Measurements from ENCODE around the gene KCNN1. TPM values are rescaled to one million over a fixed set of nuclear protein-coding genes. Genes with fewer than 3 reads are reported as not detected.

Gene KCNN1
- total and polyA plus RNA-seq, 9 of the 15 experiments (the other 6 are each of a cell fraction or from before 2014, with no cell fraction given): 0.01 to 6.2 (median 0.72) TPM

- TF ChIP-seq, protein P1, sequence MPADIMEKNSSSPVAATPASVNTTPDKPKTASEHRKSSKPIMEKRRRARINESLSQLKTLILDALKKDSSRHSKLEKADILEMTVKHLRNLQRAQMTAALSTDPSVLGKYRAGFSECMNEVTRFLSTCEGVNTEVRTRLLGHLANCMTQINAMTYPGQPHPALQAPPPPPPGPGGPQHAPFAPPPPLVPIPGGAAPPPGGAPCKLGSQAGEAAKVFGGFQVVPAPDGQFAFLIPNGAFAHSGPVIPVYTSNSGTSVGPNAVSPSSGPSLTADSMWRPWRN (IDR thresholded peaks at IDR 0.05; ENCODE audit: low read depth): no peak
- TF ChIP-seq, protein P2, sequence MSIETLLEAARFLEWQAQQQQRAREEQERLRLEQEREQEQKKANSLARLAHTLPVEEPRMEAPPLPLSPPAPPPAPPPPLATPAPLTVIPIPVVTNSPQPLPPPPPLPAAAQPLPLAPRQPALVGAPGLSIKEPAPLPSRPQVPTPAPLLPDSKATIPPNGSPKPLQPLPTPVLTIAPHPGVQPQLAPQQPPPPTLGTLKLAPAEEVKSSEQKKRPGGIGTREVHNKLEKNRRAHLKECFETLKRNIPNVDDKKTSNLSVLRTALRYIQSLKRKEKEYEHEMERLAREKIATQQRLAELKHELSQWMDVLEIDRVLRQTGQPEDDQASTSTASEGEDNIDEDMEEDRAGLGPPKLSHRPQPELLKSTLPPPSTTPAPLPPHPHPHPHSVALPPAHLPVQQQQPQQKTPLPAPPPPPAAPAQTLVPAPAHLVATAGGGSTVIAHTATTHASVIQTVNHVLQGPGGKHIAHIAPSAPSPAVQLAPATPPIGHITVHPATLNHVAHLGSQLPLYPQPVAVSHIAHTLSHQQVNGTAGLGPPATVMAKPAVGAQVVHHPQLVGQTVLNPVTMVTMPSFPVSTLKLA (conservative IDR thresholded peaks at IDR 0.05): no peak
Observed at GRCh38 chr19:17968362-17968761, 1.5 kb downstream of the KCNN1 start (continued).

DNA sequence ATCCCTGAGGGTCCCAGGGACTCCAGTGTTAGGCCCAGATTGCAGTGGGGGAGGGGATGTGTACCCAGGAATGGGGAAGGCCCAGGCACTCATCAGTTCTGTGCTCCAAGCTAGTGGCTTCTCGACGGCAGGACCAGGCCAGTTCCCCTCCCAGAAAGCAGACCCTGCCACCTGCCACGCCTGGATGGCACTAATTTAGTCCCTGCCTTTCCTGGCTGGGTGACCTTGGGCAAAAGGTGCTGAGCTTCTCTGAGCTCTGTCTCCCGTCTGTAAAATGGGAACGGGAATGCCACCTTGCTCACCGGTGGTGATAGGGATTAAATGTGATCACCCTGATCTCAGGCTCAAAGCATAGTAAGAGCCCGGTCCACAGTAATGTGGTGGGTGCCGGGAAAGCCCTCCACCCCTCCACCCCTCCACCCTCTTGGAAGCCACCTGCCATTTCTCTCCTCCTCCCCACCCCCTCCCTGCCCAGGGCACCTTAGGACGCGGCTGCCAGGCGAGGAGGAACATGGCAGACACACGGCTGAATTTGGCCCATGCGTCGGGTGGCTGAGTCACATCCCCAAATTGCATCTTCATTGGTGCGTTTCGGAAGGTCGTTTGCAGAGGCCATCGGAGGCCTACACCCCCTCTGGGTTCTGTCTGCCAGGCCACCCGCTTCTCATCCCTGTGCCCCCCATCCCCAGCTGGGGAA, 2.3 kb downstream of the KCNN1 start:
- in situ Hi-C loops (cut with MboI): no loop called here
- POLR2A ChIA-PET: interaction anchor here (0.6 to 3.4 kb wide), 3 partner anchors 11 to 306 kb away, joined by 3 to 14 read pairs (median 7); no protein-coding TSS in a partner anchor
- peak in 1 of 2 experiments; percentile 57; a peak in 1 of 4 replicates for TF ChIP-seq TEAD1 (CRISPR knock-in tag; IDR thresholded peaks at IDR 0.05)
- TF ChIP-seq PYGO2 (tag; IDR thresholded peaks at IDR 0.05): no peak
- TF ChIP-seq WHSC1 (IDR thresholded peaks at IDR 0.05; ENCODE audit: low read length): no peak
- TF ChIP-seq GTF2A2 (tag; IDR thresholded peaks at IDR 0.05): 0 out of 2 replicates have a peak, but pooled peaks have one; percentile 32
- TF ChIP-seq NCOA2 (IDR thresholded peaks at IDR 0.05; ENCODE audit: partially characterized antibody in 2 of 2): no peak
- no peak for TF ChIP-seq RBM34 (IDR thresholded peaks at IDR 0.05; ENCODE audit: borderline replicate concordance, insufficient read depth, low read length)
- TF ChIP-seq ATF7 (IDR thresholded peaks at IDR 0.05): no peak
- TF ChIP-seq, protein P3, sequence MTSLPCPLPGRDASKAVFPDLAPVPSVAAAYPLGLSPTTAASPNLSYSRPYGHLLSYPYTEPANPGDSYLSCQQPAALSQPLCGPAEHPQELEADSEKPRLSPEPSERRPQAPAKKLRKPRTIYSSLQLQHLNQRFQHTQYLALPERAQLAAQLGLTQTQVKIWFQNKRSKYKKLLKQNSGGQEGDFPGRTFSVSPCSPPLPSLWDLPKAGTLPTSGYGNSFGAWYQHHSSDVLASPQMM (CRISPR knock-in tag; IDR thresholded peaks at IDR 0.05): no peak
- TF ChIP-seq CEBPG (CRISPR knock-in tag; IDR thresholded peaks at IDR 0.05): 0 out of 2 replicates have a peak, but pooled peaks have one; percentile 22
- no peak for TF ChIP-seq CEBPG (tag; conservative IDR thresholded peaks at IDR 0.05 in 1 of 2, IDR thresholded peaks at IDR 0.05 in 1 of 2)
- peak; percentile 28; the same call in 1 of the 2 replicates for TF ChIP-seq ZNF143 (CRISPR knock-in tag; IDR thresholded peaks at IDR 0.05)

More for the DNA sequence above, 2.3 kb downstream of the KCNN1 start:
- FAIRE-seq: no peak
- no peaks in the 10 kb centered on the region for H3K9me3 ChIP-seq (replicated peaks; ENCODE audit: control insufficient read depth, insufficient read depth, low read depth, low read length)
- no peak for DNase-seq (ENCODE audit: extremely low read depth in 1 of 4, low spot score in 3 of 4)
- CTCF ChIA-PET (ENCODE audit: low intra/inter-chr PET ratio): no interaction called here
- intact Hi-C loops (cut with micrococcal nuclease): no loop called here
- H3K79me2 ChIP-seq (ENCODE audit: control insufficient read depth, insufficient read depth, low read length): no peaks in the 10 kb centered on the region
- no peaks in the 10 kb centered on the region for H3K36me3 ChIP-seq (ENCODE audit: control insufficient read depth, insufficient read depth, low read length)
- H3K9me1 ChIP-seq (ENCODE audit: control insufficient read depth, insufficient read depth, low read length): no peaks in the 10 kb centered on the region
- no peaks in the 10 kb centered on the region for H4K20me1 ChIP-seq (replicated peaks; ENCODE audit: control insufficient read depth, insufficient read depth, low read length)
- H3K4me1 ChIP-seq (replicated peaks in 1 of 2; ENCODE audit: control insufficient read depth in 2 of 2, insufficient read depth in 2 of 2, low read length in 2 of 2): peaks cover 12 to 45% of the 10 kb centered on the region in 2 experiments
- H3K4me2 ChIP-seq (ENCODE audit: insufficient read depth, low read length): peak overlapping the region; percentile 33; the same call in 1 of the 2 replicates
- H3K27me3 ChIP-seq (ENCODE audit: control insufficient read depth in 2 of 2, insufficient read depth in 2 of 2, low read length in 2 of 2): no peaks in the 10 kb centered on the region
- peak overlapping the region; percentile 82 for H2AFZ ChIP-seq (ENCODE audit: low read depth, low read length)
- BruUV-seq (replicated peaks): no TSS peak
- H3K9ac ChIP-seq (ENCODE audit: insufficient read depth in 1 of 2, low read depth in 2 of 2, low read length in 2 of 2): peak overlapping the region; percentile 57 to 93; a peak in 3 of 4 replicates
- H3K4me3 ChIP-seq: no peak overlapping the region
- ATAC-seq: no peak
- H3K27ac ChIP-seq (ENCODE audit: extremely low read depth, low read depth, low read length): peak overlapping the region; percentile 90
- WGBS (ENCODE audit: insufficient coverage, low coverage, missing lambda C conversion rate): 75% methylated on average over 18 of the region's 19 CpGs

Data from K562 (cell line).